K562 (cell line): Measurements from ENCODE around the gene ZC3H8. TPM values are rescaled to one million over a fixed set of nuclear protein-coding genes. Genes with fewer than 3 reads are reported as not detected.
A peak's percentile ranks its signal among the peaks of the same experiment; 100 is the strongest.

Experiments used
- DDX20 ChIP-seq: fragments of 450-650 bp; IDR thresholded peaks from 2 replicates; pipeline ENCODE4 v1.6.1; 2016; ENCODE audit warnings: missing genetic modification characterization, low read depth, mild to moderate bottlenecking, missing compliant biosample characterization, moderate library complexity
- FOXM1 ChIP-seq, 2 experiments: fragments of 450-650 bp in 1 of 2; sonication (generic) in 1 of 2; formaldehyde crosslinking in 1 of 2; IDR thresholded peaks; 2 replicates each; pipeline versions ENCODE4 v1.6.1 to v1.9.0; 2017 to 2022; ENCODE audit warnings: low read depth in 2 of 2, mild to moderate bottlenecking in 2 of 2, missing genetic modification reagents in 1 of 2, moderate library complexity in 1 of 2
- HDAC8 ChIP-seq: fragments of 450-650 bp; IDR thresholded peaks from 2 replicates; pipeline ENCODE4 v1.6.1; 2016; ENCODE audit warnings: mild to moderate bottlenecking, missing genetic modification characterization, moderate library complexity, missing compliant biosample characterization
- MAFF ChIP-seq: IDR thresholded peaks from 2 replicates; pipeline ENCODE4 v1.6.1; 2012; ENCODE audit warnings: low read length, improper control_type of control experiment
- MITF ChIP-seq: IDR thresholded peaks from 2 replicates; pipeline ENCODE4 v1.6.1; 2014; ENCODE audit warnings: antibody characterized with exemption
- NBN ChIP-seq: fragments of 450-650 bp; IDR thresholded peaks from 2 replicates; pipeline ENCODE4 v1.6.1; 2016; ENCODE audit warnings: low read depth, mild to moderate bottlenecking
- RCOR1 ChIP-seq, 2 experiments: IDR thresholded peaks; 2 replicates each; pipeline ENCODE4 v1.6.1; 2012; ENCODE audit warnings: low read depth in 2 of 2, low read length in 2 of 2, borderline replicate concordance in 1 of 2, improper control_type of control experiment in 1 of 2
- TAL1 ChIP-seq: fragments of 450-650 bp; IDR thresholded peaks from 2 replicates; pipeline ENCODE4 v1.6.1; 2016; ENCODE audit warnings: mild to moderate bottlenecking
- THRAP3 ChIP-seq: fragments of 450-650 bp; IDR thresholded peaks from 2 replicates; pipeline ENCODE4 v1.6.1; 2016; ENCODE audit warnings: mild to moderate bottlenecking, inconsistent platforms, borderline replicate concordance
- ZBTB40 ChIP-seq, 2 experiments: fragments of 450-650 bp in 1 of 2; sonication (generic) in 1 of 2; formaldehyde crosslinking in 1 of 2; IDR thresholded peaks; 2 replicates each; pipeline versions ENCODE4 v1.7.1 to v1.9.0; 2016 to 2022; ENCODE audit warnings: inconsistent platforms in 1 of 2, mild to moderate bottlenecking in 1 of 2, missing genetic modification reagents in 1 of 2
- ZNF449 ChIP-seq: fragments of 250-450 bp; sonication (Bioruptor Pico); IDR thresholded peaks from 2 replicates; pipeline ENCODE4 v1.8.0; 2022; ENCODE audit warnings: moderate library complexity, mild to moderate bottlenecking, inconsistent platforms
- polyA plus RNA-seq, 8 experiments: library from polyadenylated mRNA; depleted of rRNA in 4 of 8; stranded (reverse) in 5 of 8; unstranded in 3 of 8; fragments of >200 nt; fragmentation: Nextera tagmentation in 2 of 8; fragmentation: Illumina TruSeq in 1 of 8; extraction: Ambion mirVana in 2 of 8; extraction: Trizol in 1 of 8; gene quantifications; 2 replicates each; pipeline versions ENCODE4 v1.2.1 to v1.2.3, GENCODE V29; 2011 to 2014; ENCODE audit warnings: inconsistent platforms in 1 of 8, missing spikeins in 1 of 8
- total RNA-seq, 7 experiments: library from RNA; depleted of rRNA in 6 of 7; stranded (reverse); fragments of >200 nt in 6 of 7; fragmentation: Illumina TruSeq in 2 of 7; extraction: Trizol in 2 of 7; gene quantifications; 2 replicates each; pipeline versions ENCODE4 v1.2.1 to v1.2.3, GENCODE V29; 2011 to 2021; ENCODE audit warnings: low replicate concordance in 1 of 7

The ZC3H8 gene
- total and polyA plus RNA-seq, 9 of the 15 experiments (the other 6 are each of a cell fraction or from before 2014, with no cell fraction given) = 11.6 to 41.5 (median 27.5) TPM

DNA sequence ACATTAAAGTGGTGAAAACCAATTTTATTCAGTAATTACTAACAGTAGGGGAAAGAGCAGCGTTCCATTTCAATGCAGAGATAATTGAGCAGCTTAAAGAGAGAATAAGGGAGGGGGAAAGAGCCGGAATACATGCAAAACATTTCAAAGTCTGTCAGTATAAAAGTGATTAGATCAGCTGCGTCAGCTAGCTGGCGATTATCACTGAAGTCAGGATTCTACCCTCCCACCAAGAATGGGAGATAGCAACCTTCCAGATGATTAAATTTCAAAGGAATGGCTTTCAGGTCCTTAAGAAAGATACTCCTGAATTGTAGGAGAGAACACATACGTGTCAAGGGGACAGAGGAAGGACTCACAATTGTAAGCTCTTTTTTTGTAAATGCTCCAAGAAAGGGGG, 17.8 kb upstream of the ZC3H8 start (continued):
- TF ChIP-seq ZBTB40 (IDR thresholded peaks at IDR 0.05) = 0 out of 2 replicates have a peak, but pooled peaks have one; percentile 40
- no peak for TF ChIP-seq ZBTB40 (CRISPR knock-in tag; IDR thresholded peaks at IDR 0.05)
- TF ChIP-seq FOXM1 (IDR thresholded peaks at IDR 0.05; ENCODE audit: low read depth) = peak; percentile 52; the same call in 1 of the 2 replicates
- TF ChIP-seq FOXM1 (CRISPR knock-in tag; IDR thresholded peaks at IDR 0.05; ENCODE audit: low read depth) = no peak
- TF ChIP-seq RCOR1 (IDR thresholded peaks at IDR 0.05; ENCODE audit: borderline replicate concordance in 1 of 2, low read depth in 2 of 2, low read length in 2 of 2) = peak in 1 of 2 experiments; percentile 81; a peak in 1 of 4 replicates
- no peak for TF ChIP-seq DDX20 (tag)
- TF ChIP-seq MITF = no peak
- no peak for TF ChIP-seq ZNF449
- no peak for TF ChIP-seq HDAC8 (tag)
- no peak for TF ChIP-seq THRAP3
- TF ChIP-seq TAL1 = peak; percentile 55
- 0 out of 2 replicates have a peak, but pooled peaks have one; percentile 43 for TF ChIP-seq NBN
- peak; percentile 46; the same call in 1 of the 2 replicates for TF ChIP-seq MAFF
